ENCODE results near the gene MKX.

The MKX gene, protein sequence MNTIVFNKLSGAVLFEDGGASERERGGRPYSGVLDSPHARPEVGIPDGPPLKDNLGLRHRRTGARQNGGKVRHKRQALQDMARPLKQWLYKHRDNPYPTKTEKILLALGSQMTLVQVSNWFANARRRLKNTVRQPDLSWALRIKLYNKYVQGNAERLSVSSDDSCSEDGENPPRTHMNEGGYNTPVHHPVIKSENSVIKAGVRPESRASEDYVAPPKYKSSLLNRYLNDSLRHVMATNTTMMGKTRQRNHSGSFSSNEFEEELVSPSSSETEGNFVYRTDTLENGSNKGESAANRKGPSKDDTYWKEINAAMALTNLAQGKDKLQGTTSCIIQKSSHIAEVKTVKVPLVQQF

DNA sequence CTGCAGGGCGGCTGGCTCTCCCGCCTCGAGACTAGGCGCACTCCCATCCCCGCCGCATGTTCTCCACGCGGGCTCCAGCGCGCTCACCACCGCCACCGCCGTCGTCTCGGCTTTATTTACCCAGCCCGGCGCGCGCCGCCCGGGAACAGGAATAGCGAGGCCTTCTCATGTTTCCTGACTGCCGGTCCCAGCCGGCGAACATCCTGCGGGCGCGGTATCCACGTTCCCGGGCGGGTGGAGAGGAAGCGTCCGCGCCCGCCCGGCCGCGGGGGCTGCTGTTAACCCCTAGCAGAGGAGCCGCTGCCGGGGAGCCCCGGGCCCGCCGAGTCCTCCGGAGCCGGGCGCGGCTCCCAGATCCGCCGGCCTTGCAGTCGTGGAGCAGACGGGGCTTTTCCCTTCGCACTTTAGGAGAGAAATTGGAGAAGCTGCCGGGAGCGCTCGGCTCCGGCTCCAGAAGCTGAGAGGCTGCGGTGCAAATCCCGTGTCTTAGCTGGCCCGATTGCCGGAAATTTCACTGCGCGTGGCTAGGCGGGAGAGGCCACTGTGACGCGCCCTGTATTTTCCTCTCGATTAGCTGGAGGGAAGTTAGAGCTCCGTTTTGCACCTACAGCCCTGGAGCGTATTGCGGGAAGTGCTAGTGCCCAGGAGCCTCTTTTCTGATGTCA is at the start of gene MKX:
Gene MKX (minus strand): TSS at position 88 of the 665 bp plus-strand sequence. CDS start 2,404 bp downstream, outside the sequence.
- DNase-seq (ENCODE audit: low read depth, low spot score), result no peak

DNA sequence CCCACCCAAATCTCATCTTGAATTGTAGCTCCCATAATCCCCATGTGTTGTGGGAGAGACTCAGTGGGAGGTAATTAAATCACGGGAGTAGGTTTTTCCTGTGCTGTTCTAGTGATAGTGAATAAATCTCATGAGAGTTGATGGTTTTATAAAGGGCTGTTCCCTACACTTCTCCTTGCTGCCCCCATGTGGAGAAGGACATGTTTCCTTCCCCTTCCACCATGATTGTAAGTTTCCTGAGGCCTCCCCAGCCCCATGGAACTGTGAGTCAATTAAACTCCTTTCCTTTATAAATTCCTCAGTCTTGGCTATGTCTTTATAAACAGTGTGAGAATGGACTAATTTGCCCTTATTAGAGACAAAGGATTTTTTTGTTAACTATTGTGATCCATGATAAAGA is 48.5 kb upstream of the MKX start:
- DNase-seq (ENCODE audit: low read depth, low spot score), result no peak

DNA sequence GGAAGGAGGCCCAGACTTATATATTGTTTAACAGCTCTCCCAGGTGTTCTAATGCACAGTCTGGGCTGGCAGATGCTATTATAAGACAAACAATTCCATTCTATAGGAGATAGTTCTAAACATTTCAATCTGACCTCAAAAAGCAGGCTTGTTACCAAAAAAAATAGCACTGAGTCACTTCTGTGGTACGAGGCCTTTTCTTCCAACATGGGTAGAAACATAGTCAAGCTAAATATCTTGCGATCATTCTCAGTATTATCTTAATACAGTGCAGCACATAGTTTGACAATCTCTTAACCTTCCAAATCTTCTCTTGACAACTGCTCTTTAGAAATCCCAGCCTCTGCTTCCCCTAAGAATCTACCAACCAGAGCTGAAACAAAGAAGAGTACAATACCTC is 46.6 kb upstream of the MKX start:
- DNase-seq (ENCODE audit: low read depth, low spot score), result no peak

DNA sequence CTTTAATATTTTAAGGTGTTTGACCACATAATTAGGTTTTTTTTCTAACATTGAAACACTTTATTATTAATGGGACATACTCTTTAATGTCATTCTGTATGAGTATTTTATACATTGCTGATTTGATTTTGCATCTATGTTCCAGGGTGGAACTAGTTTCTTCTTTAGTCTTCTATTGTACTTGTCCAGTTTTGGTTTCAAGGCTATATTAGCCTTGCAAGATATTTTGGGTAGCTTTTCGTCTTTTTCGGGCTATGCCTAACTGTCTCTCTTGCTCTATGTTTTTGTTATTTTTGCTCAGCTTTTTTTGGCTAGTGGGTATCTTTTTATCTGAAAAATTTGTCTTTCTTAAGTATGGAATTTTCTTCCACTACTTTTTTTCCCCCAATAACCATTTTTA is 38.7 kb upstream of the MKX start:
- DNase-seq (ENCODE audit: low read depth, low spot score), result no peak

DNA sequence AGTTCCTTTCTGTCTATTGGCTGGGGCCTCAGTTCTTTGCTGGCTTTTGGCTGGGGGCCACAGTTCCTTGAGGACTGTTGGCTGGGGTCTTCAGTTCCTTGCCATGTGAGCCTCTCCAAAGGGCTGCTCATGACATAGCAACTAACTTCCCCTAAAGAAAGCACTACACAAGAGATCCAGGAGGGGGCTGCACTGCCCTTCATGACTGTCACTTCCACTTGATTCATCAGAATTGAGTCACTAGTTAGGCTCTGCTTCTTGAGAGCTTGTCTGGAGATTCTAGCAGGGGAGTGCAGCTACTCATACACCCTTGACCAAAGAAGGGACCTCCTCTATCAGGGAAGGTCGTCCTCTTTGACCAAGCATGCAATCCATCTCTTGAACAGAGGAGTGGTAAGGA is 38.0 kb upstream of the MKX start:
- no peak for DNase-seq (ENCODE audit: low read depth, low spot score)

DNA sequence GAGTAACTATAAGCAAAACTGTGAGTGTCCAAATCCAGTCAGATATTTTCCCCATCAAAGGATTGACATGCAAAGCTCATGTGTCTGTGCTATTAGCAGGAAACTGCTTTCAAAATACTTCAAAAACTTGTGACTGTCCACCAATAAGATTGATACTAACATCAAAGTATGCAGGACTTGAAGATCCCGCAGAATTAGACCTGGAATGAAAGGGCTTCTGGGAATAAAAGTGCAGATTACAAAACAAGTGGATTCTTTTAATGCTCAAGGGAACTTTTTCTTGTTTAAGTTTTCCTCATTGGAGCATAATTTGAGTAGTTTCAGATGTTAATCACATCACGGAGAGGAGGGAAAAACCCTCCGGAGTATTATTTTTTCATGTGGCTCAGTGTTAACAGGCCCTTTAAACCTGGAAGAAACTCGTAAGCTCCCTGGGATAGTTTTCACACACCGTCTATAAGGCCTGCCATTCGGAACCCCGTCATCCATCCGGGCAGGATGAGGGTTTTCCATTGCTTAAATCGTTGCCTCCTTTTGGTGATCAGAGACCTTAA is 33.9 kb upstream of the MKX start:
- DNase-seq (ENCODE audit: low read depth, low spot score), result no peak

DNA sequence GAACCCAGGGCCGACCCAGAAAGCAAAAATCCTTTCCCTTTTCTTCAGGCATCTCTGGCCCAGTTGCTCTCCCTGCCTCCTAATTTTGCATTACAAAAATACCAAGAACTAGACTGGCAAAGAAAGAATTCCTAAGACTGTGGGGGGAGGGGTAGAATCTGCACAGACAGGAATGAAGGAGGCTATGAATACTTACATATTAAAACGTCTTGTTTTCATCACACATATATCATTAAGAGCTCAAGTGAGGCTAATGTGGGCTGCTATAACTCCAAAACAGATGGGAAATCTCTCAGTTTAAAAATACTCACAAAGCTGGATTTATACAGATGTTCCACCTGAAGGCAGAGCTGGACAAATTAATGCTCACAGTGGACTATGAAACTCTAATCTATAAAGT is 29.2 kb upstream of the MKX start:
- DNase-seq (ENCODE audit: low read depth, low spot score), result no peak

DNA sequence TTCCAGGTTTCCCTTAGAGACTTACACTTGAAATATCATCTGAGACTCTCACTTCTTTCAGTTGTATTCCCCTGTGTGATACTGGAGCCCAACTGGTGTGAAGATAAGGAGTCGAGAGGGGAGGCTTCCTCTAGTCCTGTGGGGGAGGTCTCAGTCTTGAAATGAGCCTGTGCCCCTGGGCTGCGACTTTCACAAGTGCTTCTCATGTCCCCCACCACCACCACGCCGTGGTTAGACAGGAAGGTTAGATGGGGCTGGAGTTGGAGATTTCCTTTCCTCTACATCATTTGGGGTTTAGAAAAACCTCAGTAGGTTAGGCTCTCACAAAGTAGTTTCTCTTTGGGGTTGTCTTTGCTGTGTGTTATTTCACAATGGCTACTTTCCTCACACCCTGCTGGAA is 25.6 kb upstream of the MKX start:
- no peak for DNase-seq (ENCODE audit: low read depth, low spot score)

DNA sequence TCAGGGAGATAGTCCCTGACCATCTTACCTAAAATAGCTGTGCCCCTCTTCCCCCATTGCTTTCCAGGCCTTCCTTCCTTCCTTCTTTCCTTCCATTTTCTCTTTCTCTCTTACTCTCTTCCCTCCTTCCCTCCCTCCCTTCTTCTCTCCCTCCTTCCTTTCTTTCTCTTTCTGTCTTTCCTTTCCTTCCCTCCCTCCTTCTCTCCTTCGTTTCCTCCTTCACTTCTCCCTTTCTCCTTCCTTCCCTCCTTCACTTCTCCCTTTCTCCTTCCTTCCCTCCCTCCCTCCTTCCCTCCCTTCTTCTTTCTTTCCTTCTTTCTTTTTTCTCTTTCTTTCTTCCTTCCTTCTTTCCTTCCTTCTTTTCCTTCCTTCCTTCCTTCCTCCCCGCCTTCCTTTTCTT is 24.6 kb upstream of the MKX start:
- no peak for DNase-seq (ENCODE audit: low read depth, low spot score)

DNA sequence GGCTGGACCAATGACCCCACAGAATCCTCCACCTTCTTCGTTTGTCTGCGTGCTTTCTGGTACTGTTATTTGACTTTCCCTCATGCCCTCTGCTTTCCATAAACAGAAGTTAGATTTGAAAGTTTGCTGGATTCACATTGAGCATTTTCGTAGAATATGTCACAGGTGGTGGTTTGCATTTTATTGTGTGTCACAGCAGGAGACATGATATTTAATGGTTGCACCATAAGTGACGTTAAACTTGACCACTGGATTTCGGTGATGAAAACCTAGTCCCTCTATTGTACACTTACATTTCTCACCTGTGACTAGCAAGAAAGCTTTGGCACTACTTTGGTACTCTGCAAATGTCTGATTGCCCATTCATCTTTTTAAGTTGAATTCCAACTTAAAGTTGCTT is 15.2 kb upstream of the MKX start:
- DNase-seq (ENCODE audit: low read depth, low spot score), result no peak

DNA sequence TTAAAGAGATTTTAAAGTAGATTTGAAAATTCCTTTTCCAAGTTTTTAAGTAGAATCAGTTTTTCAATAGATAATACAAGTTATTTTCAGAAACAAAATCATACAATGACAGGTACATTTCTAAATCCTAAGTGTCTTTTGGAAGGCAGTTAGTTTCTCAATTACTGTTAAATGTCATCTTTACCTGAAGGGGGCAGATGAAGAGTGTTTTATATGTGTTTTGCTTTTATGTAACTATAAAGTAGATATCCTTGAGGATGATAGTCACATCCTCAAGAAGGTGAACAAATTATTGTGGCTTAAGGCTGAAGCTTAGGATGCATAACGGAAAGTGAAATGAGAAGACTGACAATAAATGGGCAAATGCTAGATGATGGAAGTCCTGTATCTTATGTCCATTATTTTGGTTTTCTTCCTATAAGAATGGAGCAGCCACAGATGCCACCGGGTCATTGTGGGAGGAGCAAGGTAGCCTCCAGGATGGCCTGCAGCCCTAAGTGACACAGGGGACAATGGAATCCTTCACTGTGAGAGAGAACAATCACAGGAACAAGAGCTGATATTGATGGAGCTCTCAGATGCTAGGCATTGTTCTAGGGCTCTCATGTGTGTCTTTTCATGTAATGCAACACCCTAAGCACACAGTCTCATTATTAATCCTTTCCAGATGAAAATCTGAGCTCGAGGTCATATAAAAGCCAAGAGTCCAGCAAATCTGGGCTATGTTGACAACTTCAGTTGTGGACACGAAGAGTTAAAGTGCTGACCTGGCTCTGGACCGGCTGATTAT is 14.1 kb upstream of the MKX start:
- no peak for DNase-seq (ENCODE audit: low read depth, low spot score)

DNA sequence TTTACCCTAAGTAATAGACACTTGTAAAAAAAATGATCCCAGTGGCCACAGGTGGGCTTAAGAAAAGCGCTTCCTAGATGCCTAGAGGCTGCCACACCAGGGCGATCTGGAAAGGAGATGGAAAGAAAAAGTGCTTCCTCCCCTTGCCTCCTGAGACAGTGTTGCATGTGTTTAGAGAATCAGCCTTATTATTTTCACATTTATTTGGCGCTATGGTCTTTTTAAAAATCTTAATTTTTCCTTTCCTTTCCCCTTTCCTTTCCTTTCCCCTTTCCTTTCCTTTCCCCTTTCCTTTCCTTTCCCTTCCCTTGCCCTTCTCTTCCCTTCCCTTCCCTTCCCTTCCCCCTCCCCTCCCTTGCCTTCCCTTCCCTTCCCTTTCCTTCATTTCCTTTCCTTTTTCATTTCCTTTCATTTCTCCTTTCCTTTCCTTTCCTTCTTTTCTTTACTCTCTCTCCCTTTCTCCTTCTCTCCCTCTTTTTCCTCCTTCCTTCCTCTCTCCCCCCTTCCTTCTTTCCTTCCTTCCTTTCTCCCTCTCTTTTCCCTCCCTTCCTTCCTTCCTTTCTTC is 7.1 kb upstream of the MKX start:
- no peak for DNase-seq (ENCODE audit: low read depth, low spot score)

DNA sequence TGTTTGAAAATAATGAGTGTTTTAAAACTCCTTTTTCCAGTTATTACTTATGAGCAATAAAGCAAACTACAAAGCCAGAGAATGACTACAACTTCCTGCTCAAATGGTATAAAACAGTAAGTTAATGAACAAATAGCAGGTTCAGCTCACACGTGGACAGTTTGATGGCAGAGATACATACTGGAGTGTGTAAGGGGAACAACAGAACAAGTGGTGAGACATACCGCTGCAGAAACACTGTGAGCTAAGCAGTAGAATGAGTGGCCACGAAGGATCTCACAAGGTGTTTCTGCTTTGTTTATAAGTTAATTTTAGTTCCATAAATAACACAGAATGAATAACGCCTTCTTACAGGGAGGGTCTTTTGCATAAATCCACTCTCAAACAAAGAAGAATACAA is 3.0 kb upstream of the MKX start:
- DNase-seq (ENCODE audit: low read depth, low spot score), result no peak

DNA sequence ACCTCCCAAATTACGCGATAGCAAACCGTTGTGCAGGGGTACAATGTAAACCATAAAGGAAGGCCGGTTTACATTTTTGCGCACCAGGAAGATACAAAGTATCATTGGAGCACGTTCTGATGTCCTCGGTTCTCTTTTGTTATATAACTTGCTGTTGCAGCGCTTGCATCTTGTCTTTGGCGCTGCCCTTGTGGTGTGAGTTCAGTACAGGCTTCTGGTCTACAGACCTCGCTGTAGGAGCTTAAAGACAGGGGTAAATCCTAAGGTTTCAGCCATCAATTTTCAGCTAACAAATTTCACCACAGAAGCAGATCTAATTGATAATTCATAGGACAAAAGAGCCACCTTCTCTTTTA is 1.5 kb upstream of the MKX start:
- no peak for DNase-seq (ENCODE audit: low read depth, low spot score)

DNA sequence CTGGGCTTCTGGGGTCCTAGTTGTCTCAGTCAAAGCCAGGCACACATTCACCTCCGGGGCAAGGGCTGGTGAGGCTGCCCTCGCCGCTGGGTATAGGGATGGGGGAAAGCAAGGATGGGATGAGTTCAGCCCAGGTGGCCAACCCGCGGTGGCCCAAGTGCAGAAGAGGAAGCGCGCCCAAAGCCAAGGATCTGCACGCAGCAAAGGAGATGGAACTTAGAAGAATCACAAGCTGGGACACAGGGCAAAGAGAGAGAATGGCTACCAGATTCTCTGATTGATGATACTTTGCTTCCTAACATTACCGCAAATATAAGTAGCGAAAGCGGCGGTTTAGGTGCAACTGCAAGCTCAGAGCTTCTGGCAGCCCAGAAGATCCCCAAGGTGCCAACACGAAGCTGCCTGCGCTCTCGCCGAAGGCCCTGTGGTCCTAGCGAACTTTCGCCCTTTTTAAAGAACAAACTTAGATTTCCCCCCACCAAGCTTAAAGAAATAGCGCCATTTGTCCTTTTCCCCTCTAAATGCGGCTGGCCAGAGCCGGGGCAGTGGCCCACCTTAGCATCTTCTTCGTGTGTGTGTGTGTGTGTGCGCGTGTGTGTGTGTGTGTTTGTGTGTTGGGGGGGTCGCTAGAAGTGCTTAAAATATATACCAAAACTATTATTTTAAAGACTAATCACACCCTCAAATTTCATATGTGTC is 927 bp upstream of the MKX start:
- no peak for DNase-seq (ENCODE audit: low read depth, low spot score)

DNA sequence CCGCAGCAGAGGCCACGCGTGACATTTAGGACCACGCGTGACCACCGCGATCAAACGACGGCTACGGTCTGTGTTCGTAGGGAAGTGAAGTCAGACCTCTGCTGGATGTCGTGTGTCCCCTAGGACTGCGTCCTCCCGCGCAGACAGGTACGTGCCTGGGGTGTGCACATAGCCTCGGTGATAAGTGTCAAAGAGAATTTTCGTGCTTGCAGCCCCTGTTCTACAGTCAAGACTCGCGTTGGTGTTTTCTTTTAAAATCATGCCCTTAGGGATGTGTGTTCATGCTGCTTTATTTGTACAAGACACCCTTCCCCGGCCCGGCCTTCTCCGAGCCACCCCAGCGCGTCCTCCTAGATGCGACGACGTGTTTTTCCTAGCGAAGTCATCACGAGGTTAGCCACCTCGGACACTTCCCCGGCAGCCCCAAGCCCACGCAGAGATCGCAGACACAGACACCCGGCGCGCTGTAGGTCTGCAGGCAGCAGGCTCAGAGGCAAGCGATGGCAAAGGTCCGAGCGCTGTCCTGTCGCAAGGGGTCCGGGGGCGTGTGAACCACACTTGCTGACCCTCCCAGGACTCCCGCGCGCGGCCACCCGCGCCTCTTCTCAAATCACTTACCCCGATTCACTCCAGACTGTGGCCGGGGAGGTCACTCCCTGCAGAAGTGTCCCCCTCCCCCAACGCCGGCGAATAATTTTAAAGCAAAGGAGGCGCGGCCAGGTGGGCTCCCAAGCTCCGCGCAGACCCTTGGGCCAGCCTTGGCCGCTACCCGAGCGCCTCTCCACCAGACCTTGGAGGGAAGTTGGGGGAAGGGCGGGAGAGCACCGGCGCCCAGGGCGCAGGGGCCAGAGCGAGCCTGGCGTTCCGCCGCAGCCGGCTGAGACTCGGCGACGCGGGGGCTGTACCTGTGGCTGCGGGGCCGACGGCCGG is 552 bp downstream of the MKX start:
- no peak for DNase-seq (ENCODE audit: low read depth, low spot score)

DNA sequence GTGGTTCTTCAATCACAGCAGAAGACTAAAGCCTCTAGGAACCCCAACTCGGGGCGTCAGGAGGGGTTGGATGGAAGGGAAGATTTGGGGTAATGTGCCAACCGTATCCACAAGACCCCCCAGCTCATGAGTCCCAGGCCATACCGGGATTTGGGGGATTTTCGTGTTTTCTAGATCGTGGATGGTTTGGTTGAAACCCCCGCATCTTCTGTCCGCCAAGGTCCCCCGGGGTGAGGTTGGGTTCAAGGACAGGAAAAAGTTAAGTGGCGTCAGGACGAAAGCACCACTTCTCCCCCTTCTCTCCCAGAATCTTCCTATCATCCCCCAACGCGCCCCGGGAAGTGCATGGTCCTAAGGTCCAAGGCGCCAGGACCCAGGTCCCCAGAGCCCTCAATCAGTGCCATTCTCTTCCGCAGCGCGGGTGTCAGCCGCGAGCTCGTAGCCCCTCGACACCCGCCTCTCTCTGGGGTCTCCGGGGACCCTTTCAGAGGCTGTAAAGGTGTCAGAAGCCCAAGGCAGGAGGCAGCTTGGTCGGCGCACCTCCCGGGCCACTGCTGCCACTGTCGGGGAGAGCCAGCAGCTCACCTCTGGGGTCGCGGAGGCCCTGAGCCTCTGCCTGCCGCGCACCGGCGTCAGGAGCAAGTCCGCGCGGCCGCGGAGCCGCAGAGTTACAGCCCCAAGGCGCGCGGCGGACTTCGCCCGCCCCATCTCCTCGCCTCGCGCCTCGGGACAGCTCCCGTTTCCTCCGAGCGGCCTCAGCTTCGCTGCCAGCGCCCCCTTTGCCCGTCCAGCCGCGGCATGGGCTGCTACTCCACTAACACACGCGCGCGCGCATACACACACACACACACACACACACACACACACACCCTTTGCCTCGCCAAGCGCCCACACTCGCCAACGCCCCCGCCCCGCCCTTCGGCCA is 1.5 kb downstream of the MKX start:
- no peak for DNase-seq (ENCODE audit: low read depth, low spot score)

DNA sequence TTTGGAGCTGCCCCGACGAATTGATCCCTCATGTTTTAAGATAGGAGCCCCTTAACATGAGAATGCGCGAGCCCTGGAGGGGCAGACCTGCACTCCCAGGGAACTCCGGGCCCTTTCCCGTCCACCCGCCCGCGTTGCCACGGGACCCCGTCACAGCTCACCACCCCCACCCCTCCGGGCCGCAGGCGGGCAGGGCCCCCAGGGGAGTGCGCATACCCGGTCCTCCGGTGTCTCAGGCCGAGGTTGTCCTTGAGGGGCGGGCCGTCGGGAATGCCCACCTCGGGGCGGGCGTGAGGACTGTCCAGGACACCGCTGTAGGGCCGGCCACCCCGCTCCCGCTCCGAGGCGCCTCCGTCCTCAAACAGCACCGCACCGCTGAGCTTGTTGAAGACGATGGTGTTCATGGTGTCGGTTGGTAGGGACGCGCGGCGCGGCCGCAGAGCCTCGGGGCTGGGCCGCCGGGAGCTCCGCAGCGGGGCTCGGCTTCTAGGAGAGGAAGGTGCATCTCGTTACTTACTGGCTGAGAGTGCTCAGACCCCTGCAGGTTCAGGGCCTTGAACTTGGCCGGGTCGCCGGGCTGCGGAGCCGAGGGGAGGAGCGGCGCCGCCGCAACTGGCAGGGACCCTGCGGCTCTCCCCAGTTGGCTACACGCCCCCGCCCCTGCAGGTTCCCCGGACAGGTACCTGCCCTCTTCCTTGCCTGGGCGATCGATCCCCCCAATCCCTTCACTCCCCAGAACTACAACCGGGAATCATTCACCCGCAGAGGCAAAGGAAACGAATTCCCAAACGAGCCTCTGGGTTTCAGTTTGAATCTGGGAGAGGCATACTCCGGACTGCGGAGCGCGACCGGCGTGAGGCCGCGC is 2.4 kb downstream of the MKX start:
- DNase-seq (ENCODE audit: low read depth, low spot score), result no peak

Data from smooth muscle cell of the brain vasculature (primary cell).